Mesenchymal stem cell (in vitro differentiated cells and primary cell): ENCODE data around the gene HOXC5.
A peak's percentile ranks its signal among the peaks of the same experiment; 100 is the strongest.

ENCODE experiments used
- DNase-seq: peaks from one replicate; pipeline ENCODE4 v3.0.0-alpha.2; 2013
- H2AFZ ChIP-seq: one replicate; pipeline ENCODE4 v1.6.1; 2013; ENCODE audit warnings: low read depth, mild to moderate bottlenecking, control low read depth, inconsistent platforms, low read length, moderate library complexity
- H2AK5ac ChIP-seq: 2 replicates; pipeline ENCODE4 v1.6.1; 2013; ENCODE audit warnings: low read length, moderate library complexity, mild to moderate bottlenecking, inconsistent platforms; ENCODE audit not compliant: severe bottlenecking
- H2BK120ac ChIP-seq: one replicate; pipeline ENCODE4 v1.6.1; 2013; ENCODE audit warnings: low read depth, mild to moderate bottlenecking, inconsistent platforms, low read length, moderate library complexity
- H2BK12ac ChIP-seq, 2 experiments: one replicate each; pipeline ENCODE4 v1.6.1; 2013; ENCODE audit warnings: inconsistent platforms in 2 of 2, low read length in 2 of 2, mild to moderate bottlenecking in 2 of 2, moderate library complexity in 2 of 2, control low read depth in 1 of 2
- H2BK15ac ChIP-seq: one replicate; pipeline ENCODE4 v1.6.1; 2013; ENCODE audit warnings: mild to moderate bottlenecking, low read depth, inconsistent platforms; ENCODE audit not compliant: poor library complexity, severe bottlenecking
- H2BK5ac ChIP-seq: 2 replicates; pipeline ENCODE4 v1.6.1; 2013; ENCODE audit warnings: low read depth, mild to moderate bottlenecking, low read length, control low read depth, inconsistent platforms; ENCODE audit not compliant: poor library complexity, severe bottlenecking
- H3K14ac ChIP-seq, 2 experiments: one replicate each; pipeline ENCODE4 v1.6.1; 2013; ENCODE audit warnings: inconsistent platforms in 2 of 2, low read length in 2 of 2, control low read depth in 1 of 2, mild to moderate bottlenecking in 1 of 2, moderate library complexity in 1 of 2
- H3K18ac ChIP-seq, 2 experiments: one replicate each; pipeline ENCODE4 v1.6.1; 2013; ENCODE audit warnings: inconsistent platforms in 2 of 2, low read length in 2 of 2, control low read depth in 1 of 2, low read depth in 1 of 2, mild to moderate bottlenecking in 1 of 2
- H3K23ac ChIP-seq, 2 experiments: one replicate each; pipeline ENCODE4 v1.6.1; 2013; ENCODE audit warnings: inconsistent platforms in 2 of 2, low read length in 2 of 2, mild to moderate bottlenecking in 2 of 2, moderate library complexity in 2 of 2, control low read depth in 1 of 2
- H3K27ac ChIP-seq: 2 replicates; pipeline ENCODE4 v1.5.1; 2013; ENCODE audit warnings: mild to moderate bottlenecking, moderate library complexity, low read length, control low read depth, inconsistent platforms; ENCODE audit not compliant: poor library complexity, severe bottlenecking
- H3K27me3 ChIP-seq, 2 experiments: 2 replicates each; pipeline versions ENCODE4 v1.6.1 to v1.7.0; 2013; ENCODE audit warnings: low read length in 2 of 2, mild to moderate bottlenecking in 2 of 2, moderate library complexity in 2 of 2, control low read depth in 1 of 2, inconsistent platforms in 1 of 2; ENCODE audit not compliant: control insufficient read depth in 1 of 2, insufficient read depth in 1 of 2
- H3K36me3 ChIP-seq, 2 experiments: 2 replicates each; pipeline versions ENCODE4 v1.6.1 to v1.7.0; 2013; ENCODE audit warnings: low read length in 2 of 2, control low read depth in 1 of 2, inconsistent platforms in 1 of 2, low read depth in 1 of 2, mild to moderate bottlenecking in 1 of 2; ENCODE audit not compliant: insufficient read depth in 2 of 2, control insufficient read depth in 1 of 2
- H3K4ac ChIP-seq, 2 experiments: one replicate each; pipeline ENCODE4 v1.6.1; 2013; ENCODE audit warnings: inconsistent platforms in 2 of 2, low read length in 2 of 2, mild to moderate bottlenecking in 2 of 2, moderate library complexity in 2 of 2, control low read depth in 1 of 2, low read depth in 1 of 2
- H3K4me1 ChIP-seq: 2 replicates; pipeline ENCODE4 v1.6.1; 2013; ENCODE audit warnings: low read depth, low read length, control low read depth; ENCODE audit not compliant: control insufficient read depth, insufficient read depth
- H3K4me2 ChIP-seq: 2 replicates; pipeline ENCODE4 v1.6.1; 2013; ENCODE audit warnings: low read length, mild to moderate bottlenecking, inconsistent platforms; ENCODE audit not compliant: poor library complexity, severe bottlenecking
- H3K4me3 ChIP-seq, 2 experiments: 2 replicates each; pipeline versions ENCODE4 v1.5.1 to v1.7.0; 2013; ENCODE audit warnings: low read length in 2 of 2, mild to moderate bottlenecking in 2 of 2, control low read depth in 1 of 2, low read depth in 1 of 2; ENCODE audit not compliant: insufficient read depth in 1 of 2
- H3K79me1 ChIP-seq: replicated peaks from 2 replicates; pipeline ENCODE4 v1.6.1; 2013; ENCODE audit warnings: mild to moderate bottlenecking, control low read depth, low read length, inconsistent platforms; ENCODE audit not compliant: poor library complexity, severe bottlenecking
- H3K9ac ChIP-seq: 2 replicates; pipeline ENCODE4 v1.7.0; 2013; ENCODE audit warnings: mild to moderate bottlenecking, low read length, moderate library complexity
- H3K9me3 ChIP-seq: 2 replicates; pipeline ENCODE4 v1.7.0; 2013; ENCODE audit warnings: mild to moderate bottlenecking, low read length; ENCODE audit not compliant: control insufficient read depth
- H4K8ac ChIP-seq: one replicate; pipeline ENCODE4 v1.6.1; 2013; ENCODE audit warnings: inconsistent platforms, mild to moderate bottlenecking, low read length, moderate library complexity
- H4K91ac ChIP-seq: one replicate; pipeline ENCODE4 v1.6.1; 2013; ENCODE audit warnings: mild to moderate bottlenecking, low read length, inconsistent platforms
- WGBS: methylation state at CpG from one replicate; pipeline ENCODE4 v1.1.7; 2013; ENCODE audit warnings: mixed read lengths; 5-methylcytosine and 5-hydroxymethylcytosine counted together

Gene HOXC5

DNA sequence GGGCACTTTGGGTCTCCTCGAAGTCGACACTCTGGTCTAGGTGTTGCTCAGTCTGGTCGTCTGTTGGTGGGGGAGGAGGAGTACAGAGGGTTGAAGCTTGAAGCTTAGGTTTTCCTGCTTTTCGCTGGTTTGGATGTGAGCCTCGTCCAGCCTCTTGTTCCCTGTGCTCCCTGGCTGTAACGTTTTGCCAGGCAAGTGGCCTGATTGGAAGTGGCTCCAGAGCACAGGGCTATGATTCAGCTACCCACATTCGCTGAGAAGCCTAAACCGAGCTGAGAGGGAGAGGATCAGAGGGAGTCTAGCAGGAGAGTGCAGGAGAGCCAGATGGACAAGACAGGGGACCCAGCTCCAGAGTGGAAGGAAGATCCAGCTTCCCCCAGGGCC lies 41.8 kb upstream of the HOXC5 start:
- H3K23ac ChIP-seq = no peak overlapping the region
- H2BK15ac ChIP-seq = no peak overlapping the region
- 17% methylated on average over 8 of the region's 8 CpGs for WGBS
- H2BK12ac ChIP-seq = no peak overlapping the region
- peak overlapping the region; percentile 50 to 92 for H3K4me3 ChIP-seq
- no peak overlapping the region for H3K4ac ChIP-seq
- no peak overlapping the region for H3K18ac ChIP-seq
- peak overlapping the region; percentile 81 for H3K4me2 ChIP-seq
- H2AFZ ChIP-seq = no peak overlapping the region
- H3K79me1 ChIP-seq = peaks cover 2% of the 10 kb centered on the region
- peaks cover 0 to 4% of the 10 kb centered on the region in 2 experiments for H3K27me3 ChIP-seq
- no peak for DNase-seq
- peak overlapping the region; percentile 98 for H3K9ac ChIP-seq
- peaks cover 40% of the 10 kb centered on the region for H3K4me1 ChIP-seq
- H3K36me3 ChIP-seq = no peaks in the 10 kb centered on the region
- H2BK120ac ChIP-seq = no peak overlapping the region
- H4K8ac ChIP-seq = no peak overlapping the region
- peak overlapping the region; percentile 62 for H3K27ac ChIP-seq
- H2AK5ac ChIP-seq = no peak overlapping the region
- no peak overlapping the region for H3K14ac ChIP-seq
- peak overlapping the region; percentile 74 for H4K91ac ChIP-seq
- no peaks in the 10 kb centered on the region for H3K9me3 ChIP-seq
- H2BK5ac ChIP-seq = no peak overlapping the region

DNA sequence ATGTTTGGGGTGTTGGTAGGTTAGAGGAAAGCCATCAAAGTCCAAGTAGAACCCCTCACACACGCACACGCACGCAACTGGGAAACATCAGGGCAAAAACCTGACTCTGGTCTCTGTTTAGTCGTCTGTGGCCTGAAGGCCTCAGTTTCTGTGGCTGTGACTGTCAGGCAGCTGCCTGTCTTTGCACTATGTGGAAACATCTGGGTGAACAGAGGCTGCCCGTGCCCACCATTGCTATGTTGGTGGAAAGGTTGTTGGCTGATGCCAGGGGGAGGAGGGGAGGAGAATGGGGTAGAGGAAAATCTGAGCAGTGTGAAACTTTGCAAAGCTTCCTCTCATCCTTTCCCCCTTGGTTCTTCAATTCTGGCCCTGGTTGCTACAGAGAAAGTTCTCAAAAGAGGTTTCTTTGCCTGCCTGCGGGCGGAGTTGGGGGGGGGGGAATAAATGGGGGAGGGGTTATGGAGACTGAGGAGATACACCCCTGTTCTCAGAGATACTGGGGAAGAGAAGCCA lies 40.4 kb upstream of the HOXC5 start:
- Histone ChIP-seq H3K27ac (peak overlapping the region; percentile 62), H3K4ac (no peak overlapping the region), H3K27me3 (peaks cover 0 to 4% of the 10 kb centered on the region in 2 experiments), H3K9me3 (no peaks in the 10 kb centered on the region), H2BK12ac (no peak overlapping the region), H3K18ac (no peak overlapping the region), H3K36me3 (no peaks in the 10 kb centered on the region), H3K9ac (peak overlapping the region; percentile 98), H2AFZ (no peak overlapping the region), H3K4me2 (peak overlapping the region; percentile 81), H2BK15ac (no peak overlapping the region), H2BK120ac (no peak overlapping the region), H3K4me3 (peak overlapping the region in 1 of 2 experiments; percentile 92), H4K91ac (no peak overlapping the region), H3K14ac (no peak overlapping the region), H3K4me1 (peaks cover 35% of the 10 kb centered on the region), H3K23ac (no peak overlapping the region), H2AK5ac (peak overlapping the region; percentile 68), H4K8ac (no peak overlapping the region), H3K79me1 (peaks cover 2% of the 10 kb centered on the region), H2BK5ac (no peak overlapping the region)
- WGBS = 65% methylated on average over 7 of the region's 7 CpGs
- DNase-seq = no peak

DNA sequence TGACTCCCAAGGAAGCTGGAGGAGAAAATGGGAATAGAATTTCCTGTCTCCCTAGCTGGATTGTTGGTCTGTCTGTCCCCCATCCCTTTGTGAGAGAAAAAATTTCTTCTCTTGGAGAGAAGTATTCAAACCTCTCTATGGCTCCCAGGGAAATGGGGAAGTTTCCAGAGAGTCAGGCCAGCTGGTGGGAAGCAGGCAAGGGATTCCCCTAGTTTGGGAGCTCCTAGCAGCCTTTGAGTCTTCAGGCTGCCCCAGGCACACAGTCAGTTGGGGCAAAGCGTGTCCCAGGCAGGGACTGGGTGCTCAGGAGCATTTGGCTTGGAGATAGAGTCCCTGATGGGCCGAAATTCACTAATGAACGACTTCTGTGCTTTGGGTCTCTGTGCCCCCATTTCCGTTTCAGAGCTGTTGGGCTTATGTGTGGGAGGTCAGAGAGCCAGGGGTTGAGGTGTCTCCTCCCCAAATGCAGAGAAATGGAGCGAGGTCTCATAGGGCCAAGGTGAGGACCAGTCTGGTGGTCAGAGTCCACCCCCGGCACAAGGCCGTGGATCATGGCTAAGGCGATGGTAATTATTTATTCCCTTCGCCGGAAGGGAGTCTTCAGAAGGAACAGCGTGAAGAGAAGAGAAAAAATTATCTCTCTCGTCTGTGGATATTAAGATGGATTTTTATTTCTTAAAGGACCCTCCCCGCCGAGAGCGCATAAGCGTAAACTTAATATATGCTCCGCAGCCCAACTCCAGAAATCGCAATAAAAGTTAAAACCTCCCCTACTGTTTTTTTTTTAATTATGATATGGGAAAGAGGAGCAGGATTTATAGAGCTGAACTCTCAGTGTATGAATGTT lies 39.5 kb upstream of the HOXC5 start:
- Histone ChIP-seq H3K4me1 (peaks cover 37% of the 10 kb centered on the region), H3K4me2 (peak overlapping the region; percentile 64), H2BK12ac (no peak overlapping the region), H3K36me3 (no peaks in the 10 kb centered on the region), H3K9me3 (no peaks in the 10 kb centered on the region), H3K79me1 (peaks cover 2% of the 10 kb centered on the region), H3K18ac (peak overlapping the region in 1 of 2 experiments; percentile 60), H3K14ac (no peak overlapping the region), H3K4me3 (peak overlapping the region in 1 of 2 experiments; percentile 87), H2AFZ (no peak overlapping the region), H3K4ac (no peak overlapping the region), H4K8ac (no peak overlapping the region), H2BK5ac (no peak overlapping the region), H4K91ac (no peak overlapping the region), H2BK15ac (no peak overlapping the region), H3K9ac (peak overlapping the region; percentile 98), H3K27me3 (peaks cover 0 to 4% of the 10 kb centered on the region in 2 experiments), H3K27ac (peak overlapping the region; percentile 52), H2AK5ac (peak overlapping the region; percentile 79), H2BK120ac (no peak overlapping the region), H3K23ac (peak overlapping the region in 1 of 2 experiments; percentile 84)
- WGBS = 45% methylated on average over 11 of the region's 18 CpGs
- DNase-seq = no peak

DNA sequence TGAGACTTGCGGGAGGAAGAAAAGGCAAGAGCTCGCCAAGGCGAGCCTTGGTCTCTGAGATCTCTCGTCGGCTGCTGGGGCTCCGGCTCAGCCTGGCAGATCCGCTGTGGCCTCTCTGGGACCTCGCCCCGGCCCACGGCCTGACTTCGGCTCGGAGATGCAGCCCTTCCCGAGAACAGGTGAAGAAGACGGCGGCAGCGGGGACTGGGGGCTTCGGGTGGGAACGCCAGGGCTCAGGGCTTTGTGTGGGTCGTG lies 38.9 kb upstream of the HOXC5 start:
- peak overlapping the region; percentile 41 to 57 for H3K4ac ChIP-seq
- peaks cover 0 to 4% of the 10 kb centered on the region in 2 experiments for H3K27me3 ChIP-seq
- no peak overlapping the region for H2BK15ac ChIP-seq
- peak overlapping the region in 1 of 2 experiments; percentile 66 for H3K23ac ChIP-seq
- no peaks in the 10 kb centered on the region for H3K36me3 ChIP-seq
- no peak overlapping the region for H2BK120ac ChIP-seq
- peak overlapping the region; percentile 60 for H2BK5ac ChIP-seq
- no peak overlapping the region for H3K14ac ChIP-seq
- no peak overlapping the region for H2AK5ac ChIP-seq
- 23% methylated on average over 19 of the region's 19 CpGs for WGBS
- peak overlapping the region; percentile 64 for H3K4me2 ChIP-seq
- no peaks in the 10 kb centered on the region for H3K9me3 ChIP-seq
- H3K27ac ChIP-seq = peak overlapping the region; percentile 52
- peaks cover 35% of the 10 kb centered on the region for H3K4me1 ChIP-seq
- H3K18ac ChIP-seq = no peak overlapping the region
- no peak overlapping the region for H4K8ac ChIP-seq
- no peak for DNase-seq
- H4K91ac ChIP-seq = no peak overlapping the region
- no peaks in the 10 kb centered on the region for H3K79me1 ChIP-seq
- H3K4me3 ChIP-seq = peak overlapping the region; percentile 63 to 87
- no peak overlapping the region for H2AFZ ChIP-seq
- H2BK12ac ChIP-seq = no peak overlapping the region
- H3K9ac ChIP-seq = peak overlapping the region; percentile 98
